ENCODE data around the gene LRRC7.

The LRRC7 gene

GRCh38 chr1:70083519-70083918 is 515.8 kb downstream of the LRRC7 start:
- no peak for DNase-seq (ENCODE audit: low read depth in 1 of 2, low spot score in 1 of 2)

GRCh38 chr1:70084314-70084915 is 516.7 kb downstream of the LRRC7 start:
- DNase-seq (ENCODE audit: low read depth in 1 of 2, low spot score in 1 of 2) = no peak

GRCh38 chr1:70085521-70085920 is 517.8 kb downstream of the LRRC7 start:
- no peak for DNase-seq (ENCODE audit: low read depth in 1 of 2, low spot score in 1 of 2)

GRCh38 chr1:70086897-70087296 is 519.2 kb downstream of the LRRC7 start:
- DNase-seq (ENCODE audit: low read depth in 1 of 2, low spot score in 1 of 2) = no peak

GRCh38 chr1:70090141-70090540 is 522.4 kb downstream of the LRRC7 start:
- no peak for DNase-seq (ENCODE audit: low read depth in 1 of 2, low spot score in 1 of 2)

GRCh38 chr1:70090875-70091274 is 523.2 kb downstream of the LRRC7 start:
- no peak for DNase-seq (ENCODE audit: low read depth in 1 of 2, low spot score in 1 of 2)

- no peak for DNase-seq (ENCODE audit: low read depth in 1 of 2, low spot score in 1 of 2)
Measured at GRCh38 chr1:70091811-70092210, 524.1 kb downstream of the LRRC7 start.

GRCh38 chr1:70092526-70092925 is 524.8 kb downstream of the LRRC7 start:
- no peak for DNase-seq (ENCODE audit: low read depth in 1 of 2, low spot score in 1 of 2)

GRCh38 chr1:70093250-70093975 is 525.7 kb downstream of the LRRC7 start:
- no peak for DNase-seq (ENCODE audit: low read depth in 1 of 2, low spot score in 1 of 2)

GRCh38 chr1:70101231-70101630 is 533.5 kb downstream of the LRRC7 start:
- DNase-seq (ENCODE audit: low read depth in 1 of 2, low spot score in 1 of 2) = no peak

GRCh38 chr1:70101774-70102173 is 534.1 kb downstream of the LRRC7 start:
- no peak for DNase-seq (ENCODE audit: low read depth in 1 of 2, low spot score in 1 of 2)

- no peak for DNase-seq (ENCODE audit: low read depth in 1 of 2, low spot score in 1 of 2)
Measured at GRCh38 chr1:70103770-70104169, 536.0 kb downstream of the LRRC7 start.

GRCh38 chr1:70109241-70109640 is 541.5 kb downstream of the LRRC7 start:
- DNase-seq (ENCODE audit: low read depth in 1 of 2, low spot score in 1 of 2) = no peak

- DNase-seq (ENCODE audit: low read depth in 1 of 2, low spot score in 1 of 2) = no peak
Measured at GRCh38 chr1:70112838-70113237, 545.1 kb downstream of the LRRC7 start.

GRCh38 chr1:70115315-70115714 is 547.6 kb downstream of the LRRC7 start:
- DNase-seq (ENCODE audit: low read depth in 1 of 2, low spot score in 1 of 2) = no peak

- DNase-seq (ENCODE audit: low read depth in 1 of 2, low spot score in 1 of 2) = no peak
Measured at GRCh38 chr1:70117046-70117445, 549.3 kb downstream of the LRRC7 start.

- DNase-seq (ENCODE audit: low read depth in 1 of 2, low spot score in 1 of 2) = no peak
Measured at GRCh38 chr1:70134148-70134547, 566.4 kb downstream of the LRRC7 start.

- DNase-seq (ENCODE audit: low read depth in 1 of 2, low spot score in 1 of 2) = no peak
Measured at GRCh38 chr1:70140343-70140742, 572.6 kb downstream of the LRRC7 start.

GRCh38 chr1:70140894-70141293 is 573.2 kb downstream of the LRRC7 start:
- DNase-seq (ENCODE audit: low read depth in 1 of 2, low spot score in 1 of 2) = no peak

GRCh38 chr1:70142075-70142474 is 574.4 kb downstream of the LRRC7 start:
- DNase-seq (ENCODE audit: low read depth in 1 of 2, low spot score in 1 of 2) = no peak

- DNase-seq (ENCODE audit: low read depth in 1 of 2, low spot score in 1 of 2) = no peak
Measured at GRCh38 chr1:70143048-70143659, 575.4 kb downstream of the LRRC7 start.

- no peak for DNase-seq (ENCODE audit: low read depth in 1 of 2, low spot score in 1 of 2)
Measured at GRCh38 chr1:70146488-70146887, 578.8 kb downstream of the LRRC7 start.

- no peak for DNase-seq (ENCODE audit: low read depth in 1 of 2, low spot score in 1 of 2)
Measured at GRCh38 chr1:70150444-70150843, 582.7 kb downstream of the LRRC7 start.

Measured in activated CD4-positive, alpha-beta T cell treated with anti-CD3 and anti-CD28 coated beads, Interleukin-2, amount 50 U/mL, for 24 hours (primary cell).